HCT116 (cell line): ENCODE measurements around the gene SPATC1L.

Experiments used
- CTCF ChIP-seq, 3 experiments: fragments of 200-600 bp in 1 of 3; sonication (generic) in 1 of 3; IDR thresholded peaks in 2 of 3; conservative IDR thresholded peaks in 1 of 3; 2 replicates each; pipeline ENCODE4 v1.5.1; 2012 to 2017; ENCODE audit warnings: low read depth in 2 of 3, low read length in 2 of 3, antibody characterized with exemption in 1 of 3, borderline replicate concordance in 1 of 3, control low read depth in 1 of 3, mild to moderate bottlenecking in 1 of 3, mixed read lengths in 1 of 3, mixed run types in 1 of 3, moderate library complexity in 1 of 3; ENCODE audit not compliant: insufficient read depth in 1 of 3
- EZH2 ChIP-seq: fragments of 200-600 bp; sonication (generic); IDR thresholded peaks from 2 replicates; pipeline ENCODE4 v1.6.1; 2017; ENCODE audit warnings: antibody characterized with exemption, mixed run types
- EZH2phosphoT487 ChIP-seq: fragments of 200-600 bp; IDR thresholded peaks from 2 replicates; pipeline ENCODE4 v1.6.1; 2018; ENCODE audit warnings: antibody characterized with exemption, borderline replicate concordance
- JUND ChIP-seq: IDR thresholded peaks from 2 replicates; pipeline ENCODE4 v1.6.1; 2012
- POLR2A ChIP-seq: IDR thresholded peaks from 2 replicates; pipeline ENCODE4 v1.7.0; 2011; ENCODE audit warnings: borderline replicate concordance; ENCODE audit not compliant: insufficient read depth, insufficient read length; ENCODE audit errors: extremely low read depth
- SP1 ChIP-seq: IDR thresholded peaks from 2 replicates; pipeline ENCODE4 v1.6.1; 2012; ENCODE audit warnings: low read depth
- YY1 ChIP-seq: IDR thresholded peaks from 2 replicates; pipeline ENCODE4 v1.6.1; 2011; ENCODE audit warnings: low read length, low read depth, moderate library complexity, mild to moderate bottlenecking; ENCODE audit not compliant: insufficient replicate concordance; ENCODE audit errors: extremely low read depth

- TF ChIP-seq CTCF (IDR thresholded peaks at IDR 0.05 in 2 of 3, conservative IDR thresholded peaks at IDR 0.05 in 1 of 3; ENCODE audit: borderline replicate concordance in 1 of 3, insufficient read depth in 1 of 3, low read depth in 2 of 3, low read length in 2 of 3) (peak in 2 of 3 experiments; percentile 11 to 30; a peak in 2 of 6 replicates), YY1 (no peak), JUND (no peak), EZH2phosphoT487 (no peak), SP1 (no peak), EZH2 (no peak), POLR2A (no peak)
These were observed 26.3 kb upstream of the SPATC1L start for GRCh38 chr21:46210378-46211136.
